ENCODE measurements around the gene BLM. TPM values are rescaled to one million over a fixed set of nuclear protein-coding genes. Genes with fewer than 3 reads are reported as not detected.

The BLM gene
- total RNA-seq, 1 experiment from 2014 or later = 41.3 TPM

GRCh38 chr15:90819850-90820249 lies 102.7 kb downstream of the BLM start:
- H4K8ac ChIP-seq (replicated peaks; ENCODE audit: insufficient read length, low read depth, low read length) = no peak overlapping the region
- no peak overlapping the region for H3K4ac ChIP-seq (ENCODE audit: low read depth, low read length)
- H3K4me2 ChIP-seq (ENCODE audit: insufficient read depth, insufficient read length, low read length) = no peak overlapping the region
- H3K23me2 ChIP-seq (ENCODE audit: insufficient read length, low read depth, low read length, poor library complexity, severe bottlenecking) = no peaks in the 10 kb centered on the region
- TF ChIP-seq CTCF (conservative IDR thresholded peaks at IDR 0.05) = no peak
- H2AK5ac ChIP-seq (ENCODE audit: insufficient read length, low read length) = no peak overlapping the region
- no peaks in the 10 kb centered on the region for H3K27me3 ChIP-seq (ENCODE audit: insufficient read depth, low read length)
- no peaks in the 10 kb centered on the region for H3K79me1 ChIP-seq (ENCODE audit: insufficient read depth, low read depth, low read length, poor library complexity, severe bottlenecking)
- no peaks in the 10 kb centered on the region for H3K9me3 ChIP-seq (ENCODE audit: control insufficient read depth, low read depth, low read length)
- H3K14ac ChIP-seq (ENCODE audit: insufficient read depth, low read length) = no peak overlapping the region
- H2BK12ac ChIP-seq (ENCODE audit: insufficient read length, low read depth, low read length) = no peak overlapping the region
- no peak overlapping the region for H3T11ph ChIP-seq (ENCODE audit: low read length)
- H4K91ac ChIP-seq (ENCODE audit: insufficient read length, low read depth, low read length) = no peak overlapping the region
- Mint-ChIP-seq H3K27me3 (ENCODE audit: low read depth) (no peaks in the 10 kb centered on the region), H3K9me3 (no peaks in the 10 kb centered on the region), H3K4me1 (peaks cover 27 to 36% of the 10 kb centered on the region in 2 experiments), H3K4me3 (no peak overlapping the region), H3K36me3 (ENCODE audit: insufficient read depth in 1 of 3, low read depth in 3 of 3) (peaks cover 4 to 11% (median 8%) of the 10 kb centered on the region in 3 experiments; a peak in 6 of 7 replicates), H3K27ac (no peak overlapping the region)
- H3K56ac ChIP-seq (ENCODE audit: insufficient read length, low read depth, low read length) = no peak overlapping the region
- H3K18ac ChIP-seq (ENCODE audit: insufficient read length, low read depth, low read length) = no peak overlapping the region
- H2BK20ac ChIP-seq (ENCODE audit: low read depth, low read length, poor library complexity, severe bottlenecking) = no peak overlapping the region
- H2BK5ac ChIP-seq (ENCODE audit: insufficient read length, low read length) = no peak overlapping the region
- H3K4me1 ChIP-seq (ENCODE audit: insufficient read depth, low read length) = no peaks in the 10 kb centered on the region
- WGBS (ENCODE audit: extremely low coverage, insufficient read length, low lambda C conversion rate) = no CpG with 5 or more reads among the region's 12 CpGs
- no peaks in the 10 kb centered on the region for H4K20me1 ChIP-seq (ENCODE audit: control insufficient read depth, insufficient read depth, insufficient read length)
- no peak overlapping the region for H2AFZ ChIP-seq (ENCODE audit: low read length)
- no peak overlapping the region for H3K23ac ChIP-seq (ENCODE audit: insufficient read length, low read depth, low read length)
- H2BK120ac ChIP-seq (ENCODE audit: low read depth, low read length, poor library complexity, severe bottlenecking) = no peak overlapping the region
- no peak overlapping the region for H2BK15ac ChIP-seq (ENCODE audit: low read depth, low read length)
- no peak overlapping the region for H4K5ac ChIP-seq (ENCODE audit: insufficient read length, low read depth, low read length)
- no peak overlapping the region for H3K9ac ChIP-seq (ENCODE audit: extremely low read depth, insufficient read length, low read length)
- H3K27ac ChIP-seq (ENCODE audit: insufficient read length, low read depth, low read length) = no peak overlapping the region
- H3K79me2 ChIP-seq (ENCODE audit: insufficient read depth, low read length) = no peaks in the 10 kb centered on the region
- no peak for DNase-seq

Data from H9 (cell line).